Adipose tissue (tissue), 3 donors: ENCODE results near the gene AGGF1. TPM values are rescaled to one million over a fixed set of nuclear protein-coding genes. Genes with fewer than 3 reads are reported as not detected.
A peak's percentile ranks its signal among the peaks of the same experiment; 100 is the strongest.
"Not testable (repeated sequence)": the region's sequence is repeated elsewhere in the genome, so short reads cannot be mapped to it uniquely, and the experiment has no call there.

Experiments used
- H3K27ac ChIP-seq: one replicate; pipeline ENCODE4 v1.5.1; 2013; ENCODE audit warnings: low read depth, low read length
- WGBS, 3 donors: extraction: QIAGEN DNeasy Blood & Tissue Kit; methylation state at CpG; one replicate each; pipeline ENCODE4 v1.1.7; 2013; 5-methylcytosine and 5-hydroxymethylcytosine counted together
- polyA plus RNA-seq, 3 donors: library from polyadenylated mRNA; stranded (reverse); fragments of 200-250 nt; gene quantifications; one replicate each; pipeline ENCODE4 v1.2.3, GENCODE V29; 2013
- donor health status: healthy with polysubstance abuse.
- donor health status: Bipolar disorder and iron deficiency.
- donor health status: healthy.

AGGF1 gene
- 10 to 100 TPM in 1 of 3 donors, 1 to 10 TPM in 2; 5.6 to 12.5 (median 8.7) TPM for polyA plus RNA-seq

DNA sequence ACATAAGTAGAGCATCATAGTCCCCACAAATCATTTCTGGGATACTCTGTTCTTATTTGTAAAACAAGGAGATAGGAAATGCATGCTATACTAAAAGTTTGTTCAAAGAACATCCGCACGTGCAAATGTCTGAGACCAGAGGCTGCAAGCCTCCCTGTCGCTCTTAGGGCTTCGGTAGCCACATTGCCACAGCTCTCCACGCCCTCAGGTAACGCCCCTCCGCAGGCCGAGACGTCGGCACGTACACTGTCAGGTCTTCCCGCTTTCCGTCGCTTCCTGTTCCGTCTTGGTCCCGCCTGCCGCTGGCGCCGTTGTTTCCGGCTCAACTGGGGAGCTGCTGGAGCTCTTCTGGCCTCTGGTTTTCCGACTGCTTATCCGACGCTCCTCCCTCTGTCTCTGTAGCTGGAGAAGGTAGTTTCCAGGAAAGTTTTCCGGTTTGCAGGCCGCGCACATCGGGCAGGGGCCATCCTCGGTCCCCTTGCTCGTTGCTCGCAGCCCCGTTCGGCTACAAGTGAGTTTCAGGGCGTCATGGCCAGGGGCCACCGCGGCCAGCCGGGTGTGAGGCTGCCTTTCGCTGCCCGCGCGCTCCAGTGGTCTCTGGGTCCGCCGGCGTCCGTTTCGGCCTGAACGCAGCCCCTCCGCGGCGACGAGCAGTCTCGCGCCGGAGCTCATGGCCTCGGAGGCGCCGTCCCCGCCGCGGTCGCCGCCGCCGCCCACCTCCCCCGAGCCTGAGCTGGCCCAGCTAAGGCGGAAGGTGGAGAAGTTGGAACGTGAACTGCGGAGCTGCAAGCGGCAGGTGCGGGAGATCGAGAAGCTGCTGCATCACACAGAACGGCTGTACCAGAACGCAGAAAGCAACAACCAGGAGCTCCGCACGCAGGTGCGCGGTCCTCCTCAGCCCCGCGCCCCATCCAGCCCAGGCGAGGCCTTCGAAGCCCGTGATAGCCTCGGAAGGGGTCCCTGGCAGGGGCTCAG, at the start of gene AGGF1:
AGGF1 (plus strand) TSS at position 308 of the 975 bp plus-strand sequence; CDS start at position 671, 363 bp downstream.
- peak within 1 kb of the TSS; percentile 36 for H3K27ac ChIP-seq
- 0% methylated on average over 82 of the region's 82 CpGs for WGBS, 3 donors

GRCh38 chr5:76980518-76981144, 49.6 kb upstream of the AGGF1 start:
- no peak overlapping the region for H3K27ac ChIP-seq
- 65 to 84% (median 81%) methylated on average over 8 of the region's 8 CpGs for WGBS, 3 donors

GRCh38 chr5:76982450-76982849, 47.8 kb upstream of the AGGF1 start:
- WGBS, 3 donors, result 47 to 86% (median 79%) methylated on average over 2 of the region's 2 CpGs
- H3K27ac ChIP-seq, result no peak overlapping the region

DNA sequence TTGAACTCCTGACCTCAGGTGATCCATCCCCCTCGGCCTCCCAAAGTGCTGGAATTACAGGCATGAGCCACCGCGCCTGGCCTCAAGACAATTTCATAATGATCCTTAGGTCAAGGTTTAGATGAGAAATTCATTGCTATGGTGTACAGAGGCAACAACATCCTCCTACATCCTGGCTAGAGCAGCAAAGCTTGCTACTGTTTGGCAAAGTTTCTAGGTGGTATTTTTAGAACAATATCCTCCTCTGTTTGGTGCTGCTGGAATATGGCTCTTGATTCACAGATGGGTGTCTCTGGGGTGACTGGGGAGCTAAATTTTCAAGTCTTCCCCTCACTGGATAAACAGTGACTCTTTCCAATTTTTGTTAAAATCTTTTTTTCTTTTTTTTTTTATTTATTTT, 46.7 kb upstream of the AGGF1 start:
- 50 to 65% (median 61%) methylated on average over 3 of the region's 3 CpGs for WGBS, 3 donors
- H3K27ac ChIP-seq, result no peak overlapping the region

GRCh38 chr5:76986825-76987526, 43.2 kb upstream of the AGGF1 start:
- H3K27ac ChIP-seq, result no peak overlapping the region
- WGBS, 3 donors, result 36 to 54% (median 50%) methylated on average over 6 of the region's 6 CpGs

DNA sequence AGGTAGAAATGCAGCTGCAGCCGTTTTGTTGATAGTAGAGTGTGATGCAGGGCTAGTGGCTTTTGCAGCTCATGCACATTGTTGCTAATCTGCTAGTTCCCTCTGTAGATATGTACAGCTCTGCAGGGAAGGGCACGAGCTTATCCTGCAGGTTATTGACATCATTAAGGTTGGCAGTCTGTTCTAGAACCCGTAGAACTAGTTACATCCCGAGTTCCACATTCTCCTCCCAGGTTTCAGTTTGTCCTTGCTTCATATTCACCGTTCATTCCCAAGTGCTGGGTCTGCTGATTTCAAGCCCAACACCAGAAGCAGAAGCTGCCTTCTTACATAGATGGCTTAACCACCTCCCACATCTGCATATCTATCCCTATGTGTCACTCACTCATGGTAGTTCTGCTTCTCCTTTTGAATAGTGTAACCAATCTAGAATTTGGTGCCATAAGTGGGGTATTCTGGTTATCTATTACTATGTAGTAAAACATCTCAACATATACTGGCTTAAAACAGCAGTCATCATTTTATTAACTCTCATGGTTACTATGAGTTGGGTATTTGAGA, 39.2 kb upstream of the AGGF1 start:
- WGBS, 3 donors, result 55 to 79% (median 76%) methylated on average over 5 of the region's 5 CpGs
- H3K27ac ChIP-seq, result no peak overlapping the region

- WGBS, 3 donors, result 84 to 89% (median 85%) methylated on average over 9 of the region's 9 CpGs
Measured at GRCh38 chr5:76993436-76993835, 36.8 kb upstream of the AGGF1 start.

DNA sequence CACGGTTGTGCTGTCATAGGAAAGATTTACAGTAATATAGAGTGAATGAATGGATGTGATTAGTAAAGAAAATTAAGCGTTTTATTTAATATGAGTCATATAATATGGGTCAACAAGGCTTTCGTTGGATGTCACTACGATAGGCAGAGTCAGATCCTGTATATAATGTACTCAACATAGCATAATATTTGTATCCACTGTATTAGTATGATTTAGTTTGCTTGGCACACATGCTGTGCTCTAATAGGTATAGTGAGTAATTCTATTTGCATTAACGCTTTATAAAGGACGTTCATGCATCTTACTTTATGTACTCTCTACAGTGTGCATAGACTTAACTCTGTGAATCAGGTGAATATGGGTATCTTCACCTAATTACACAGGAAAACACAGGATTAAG, 35.9 kb upstream of the AGGF1 start:
- H3K27ac ChIP-seq, result no peak overlapping the region
- WGBS, 3 donors, result 76 to 84% (median 78%) methylated on average over 6 of the region's 6 CpGs

More at GRCh38 chr5:76993436-76993835, 36.8 kb upstream of the AGGF1 start:
- H3K27ac ChIP-seq, result not testable (repeated sequence)

DNA sequence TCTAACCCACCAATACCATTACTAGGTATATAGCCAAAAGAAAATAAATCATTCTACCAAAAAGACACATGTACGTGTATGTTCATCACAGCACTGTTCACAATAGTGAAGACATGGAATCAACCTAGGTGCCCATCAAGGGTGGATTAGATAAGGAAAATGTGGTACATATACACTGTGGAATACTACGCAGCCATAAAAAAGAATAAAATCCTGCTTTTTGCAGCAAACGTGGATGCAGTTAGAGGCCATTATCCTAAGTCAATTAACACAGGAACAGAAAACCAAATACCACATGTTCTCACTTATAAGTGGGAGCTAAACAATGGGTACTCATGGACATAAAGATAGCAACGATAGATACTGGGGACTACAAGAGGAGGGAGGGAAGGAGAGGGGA, 32.0 kb upstream of the AGGF1 start:
- not testable (repeated sequence) for H3K27ac ChIP-seq
- 81 to 92% (median 91%) methylated on average over 4 of the region's 4 CpGs for WGBS, 3 donors

GRCh38 chr5:76999451-76999850, 30.8 kb upstream of the AGGF1 start:
- H3K27ac ChIP-seq, result no peak overlapping the region
- WGBS, 3 donors, result 39 to 69% (median 54%) methylated on average over 2 of the region's 2 CpGs

- 31 to 60% (median 54%) methylated on average over 1 of the region's 1 CpG for WGBS, 3 donors
- no peak overlapping the region for H3K27ac ChIP-seq
Measured at GRCh38 chr5:77003246-77003645, 27.0 kb upstream of the AGGF1 start.

- no peak overlapping the region for H3K27ac ChIP-seq
- WGBS, 3 donors, result 75 to 83% (median 80%) methylated on average over 2 of the region's 2 CpGs
Measured at GRCh38 chr5:77006124-77006523, 24.1 kb upstream of the AGGF1 start.

DNA sequence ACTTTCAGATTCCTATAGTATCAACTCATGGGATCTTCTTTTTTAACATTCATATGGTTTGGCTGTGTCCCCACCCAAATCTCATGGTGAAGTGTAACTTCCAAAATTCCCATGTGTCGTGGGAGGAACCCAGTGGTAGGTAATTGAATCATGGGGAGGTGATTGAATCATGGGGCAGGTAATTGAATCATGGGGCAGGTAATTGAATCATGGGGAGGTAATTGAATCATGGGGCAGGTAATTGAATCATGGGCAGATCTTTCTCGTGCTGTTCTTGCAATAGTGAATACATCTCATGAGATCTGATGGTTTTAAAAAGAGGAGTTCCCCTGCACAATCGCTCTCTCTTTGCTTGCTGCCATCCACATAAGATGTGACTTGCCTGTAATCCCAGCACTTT, 21.8 kb upstream of the AGGF1 start:
- H3K27ac ChIP-seq, result no peak overlapping the region
- WGBS, 3 donors, result 46 to 74% (median 56%) methylated on average over 3 of the region's 3 CpGs

GRCh38 chr5:77010243-77010642, 20.0 kb upstream of the AGGF1 start:
- WGBS, 3 donors, result 85 to 96% (median 93%) methylated on average over 5 of the region's 5 CpGs
- H3K27ac ChIP-seq, result no peak overlapping the region

DNA sequence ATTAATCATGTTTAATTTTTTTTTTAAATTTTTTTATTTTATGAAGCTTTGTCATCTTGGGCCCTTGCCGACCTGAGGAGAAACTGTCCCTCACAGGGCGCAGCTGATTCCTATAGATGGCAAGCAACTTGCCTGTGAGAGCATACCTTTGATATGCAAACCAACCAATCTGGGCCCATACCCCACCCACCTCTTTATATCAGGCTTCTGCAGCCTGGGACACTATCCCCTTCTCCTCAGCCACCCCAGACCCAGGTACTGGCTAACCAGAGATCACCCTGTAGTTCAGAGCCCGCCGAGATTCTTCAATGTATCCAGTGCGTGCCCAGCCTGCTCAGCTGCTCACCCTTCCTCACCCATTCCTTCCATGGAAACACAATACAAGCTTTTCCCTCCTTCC, 18.7 kb upstream of the AGGF1 start:
- H3K27ac ChIP-seq, result no peak overlapping the region
- 78 to 85% (median 83%) methylated on average over 5 of the region's 5 CpGs for WGBS, 3 donors

- 89 to 94% (median 90%) methylated on average over 2 of the region's 2 CpGs for WGBS, 3 donors
- H3K27ac ChIP-seq, result no peak overlapping the region
Measured at GRCh38 chr5:77012601-77013000, 17.6 kb upstream of the AGGF1 start.

- WGBS, 3 donors, result 34 to 37% (median 36%) methylated on average over 3 of the region's 3 CpGs
Measured at GRCh38 chr5:77015938-77016569, 14.2 kb upstream of the AGGF1 start.

DNA sequence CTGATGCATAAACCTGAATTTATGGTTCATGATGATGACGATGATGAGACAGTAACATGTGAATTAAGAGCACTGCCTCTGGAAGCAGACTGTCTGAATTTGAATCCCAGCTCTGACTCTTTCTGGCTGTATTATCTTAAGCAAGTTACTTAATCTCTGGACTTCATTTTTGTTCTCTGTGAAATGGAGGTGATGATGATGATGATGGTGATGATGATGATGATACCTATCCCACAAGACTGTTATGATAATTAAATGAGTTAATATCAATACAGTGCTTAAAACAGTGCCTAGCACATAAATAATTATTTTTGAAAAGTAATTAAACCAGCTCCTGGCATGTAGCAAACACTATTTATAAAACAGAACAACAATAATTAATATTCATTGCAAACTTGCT, 13.2 kb upstream of the AGGF1 start:
- 72 to 95% (median 90%) methylated on average over 1 of the region's 1 CpG for WGBS, 3 donors
- no peak overlapping the region for H3K27ac ChIP-seq

More at GRCh38 chr5:77015938-77016569, 14.2 kb upstream of the AGGF1 start:
- no peak overlapping the region for H3K27ac ChIP-seq
